ENCODE results near the gene KIAA1586. TPM values are rescaled to one million over a fixed set of nuclear protein-coding genes. Genes with fewer than 3 reads are reported as not detected.
"Not testable (repeated sequence)": the region's sequence is repeated elsewhere in the genome, so short reads cannot be mapped to it uniquely, and the experiment has no call there.

The KIAA1586 gene
- total and polyA plus RNA-seq, 7 experiments from 2014 or later = 7.9 to 21.5 (median 14.6) TPM

- DNase-seq (no peak), ATAC-seq (peak; percentile 41)
- Mint-ChIP-seq H3K4me1 (peaks cover 0 to 1% (median 0%) of the 10 kb centered on the region in 7 donors), H3K27ac (no peak overlapping the region), H3K27me3 (peaks cover 22 to 67% (median 38%) of the 10 kb centered on the region in 5 donors), H3K4me3 (no peak overlapping the region), H3K36me3 (peaks cover 0 to 3% (median 0%) of the 10 kb centered on the region in 5 donors), H3K9me3 (peaks cover 0 to 1% (median 0%) of the 10 kb centered on the region in 11 donors)
- no peaks in the 10 kb centered on the region for H3K36me3 ChIP-seq (ENCODE audit: control insufficient read depth in 2 of 3, insufficient read depth in 3 of 3, low read length in 3 of 3)
- ChIA-PET POLR2A (no interaction called here), CTCF (no interaction called here)
- no peaks in the 10 kb centered on the region for H3K4me1 ChIP-seq (ENCODE audit: control insufficient read depth in 2 of 2, insufficient read depth in 2 of 2, low read length in 2 of 2)
- no peaks in the 10 kb centered on the region for H3K9me3 ChIP-seq (ENCODE audit: control insufficient read depth in 2 of 3, low read length in 3 of 3)
- intact Hi-C loops (cut with micrococcal nuclease) = no loop called here
- H3K4me3 ChIP-seq (ENCODE audit: low read length) = no peak overlapping the region
- peaks cover 0 to 2% of the 10 kb centered on the region in 2 donors for H3K27me3 ChIP-seq (ENCODE audit: control insufficient read depth in 2 of 2, insufficient read depth in 2 of 2, low read length in 2 of 2)
- no peak overlapping the region for H3K27ac ChIP-seq (ENCODE audit: low read depth, low read length)
Measured at GRCh38 chr6:57040011-57040410, 6.5 kb upstream of the KIAA1586 start.

GRCh38 chr6:57044061-57044460, 2.4 kb upstream of the KIAA1586 start:
- H3K36me3 ChIP-seq (ENCODE audit: control insufficient read depth in 2 of 3, insufficient read depth in 3 of 3, low read length in 3 of 3); H3K27me3 ChIP-seq (ENCODE audit: control insufficient read depth in 2 of 2, insufficient read depth in 2 of 2, low read length in 2 of 2); ATAC-seq; CTCF ChIA-PET; H3K9me3 Mint-ChIP-seq; H3K4me3 Mint-ChIP-seq; H3K27ac ChIP-seq (ENCODE audit: low read depth, low read length); H3K4me3 ChIP-seq (ENCODE audit: low read length); H3K27ac Mint-ChIP-seq; H3K4me1 ChIP-seq (ENCODE audit: control insufficient read depth in 2 of 2, insufficient read depth in 2 of 2, low read length in 2 of 2); DNase-seq; H3K9me3 ChIP-seq (ENCODE audit: control insufficient read depth in 2 of 3, low read length in 3 of 3): not testable (repeated sequence)
- Mint-ChIP-seq H3K36me3 (peaks cover 0 to 10% (median 0%) of the 10 kb centered on the region in 5 donors), H3K4me1 (peaks cover 12 to 25% (median 16%) of the 10 kb centered on the region in 7 donors), H3K27me3 (peaks cover 4 to 52% (median 20%) of the 10 kb centered on the region in 5 donors)
- POLR2A ChIA-PET = interaction anchor here (1.1 kb wide), 1 partner anchor 15 kb away, joined by 4 read pairs; no protein-coding TSS in a partner anchor
- intact Hi-C loops (cut with micrococcal nuclease) = loop anchor here in 1 of 2 donors (2.0 kb wide), 1 partner anchor 183 kb away; no protein-coding TSS in a partner anchor

- Histone ChIP-seq H3K4me3 (ENCODE audit: low read length) (no peak overlapping the region), H3K4me1 (ENCODE audit: control insufficient read depth in 2 of 2, insufficient read depth in 2 of 2, low read length in 2 of 2) (peaks cover 0 to 9% of the 10 kb centered on the region in 2 donors), H3K27ac (ENCODE audit: low read depth, low read length) (no peak overlapping the region), H3K9me3 (ENCODE audit: control insufficient read depth in 2 of 3, low read length in 3 of 3) (no peaks in the 10 kb centered on the region), H3K36me3 (ENCODE audit: control insufficient read depth in 2 of 3, insufficient read depth in 3 of 3, low read length in 3 of 3) (no peaks in the 10 kb centered on the region), H3K27me3 (ENCODE audit: control insufficient read depth in 2 of 2, insufficient read depth in 2 of 2, low read length in 2 of 2) (no peaks in the 10 kb centered on the region)
- Mint-ChIP-seq H3K36me3 (peaks cover 0 to 15% (median 2%) of the 10 kb centered on the region in 5 donors), H3K27me3 (peaks cover 4 to 50% (median 15%) of the 10 kb centered on the region in 5 donors), H3K4me1 (peaks cover 12 to 30% (median 21%) of the 10 kb centered on the region in 7 donors), H3K4me3 (no peak overlapping the region), H3K27ac (no peak overlapping the region), H3K9me3 (peaks cover 0 to 1% (median 0%) of the 10 kb centered on the region in 11 donors)
- ChIA-PET CTCF (interaction anchor here (0.6 kb wide), 1 partner anchor 1080 kb away, joined by 4 read pairs; no protein-coding TSS in a partner anchor), POLR2A (interaction anchor here (1.1 to 1.5 kb wide), 2 partner anchors 15 to 51 kb away, joined by 3 to 4 read pairs; no protein-coding TSS in a partner anchor)
- intact Hi-C loops (cut with micrococcal nuclease) = loop anchor here in 1 of 2 donors (2.0 kb wide), 1 partner anchor 182 kb away; no protein-coding TSS in a partner anchor
- DNase-seq = no peak
- no peak for ATAC-seq
Measured at GRCh38 chr6:57044568-57044967, 1.9 kb upstream of the KIAA1586 start.

DNA sequence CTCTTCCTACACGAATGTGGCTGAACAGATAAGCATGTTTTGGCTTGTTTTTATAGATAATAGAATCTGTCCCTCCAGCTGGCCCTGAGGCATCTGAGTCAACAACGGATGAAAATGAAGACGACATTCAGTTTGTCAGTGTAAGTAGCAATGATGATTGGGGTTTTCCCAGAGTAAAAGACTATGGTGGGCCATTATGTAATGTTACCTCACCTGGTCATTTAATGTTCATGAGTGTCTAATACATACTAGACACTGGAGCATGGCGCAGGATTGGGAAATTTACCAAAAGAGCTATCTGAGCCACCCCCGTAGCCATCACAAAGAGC, 728 bp downstream of the KIAA1586 start:
- CTCF ChIA-PET; DNase-seq; H3K27ac ChIP-seq (ENCODE audit: low read depth, low read length); H3K27me3 ChIP-seq (ENCODE audit: control insufficient read depth in 2 of 2, insufficient read depth in 2 of 2, low read length in 2 of 2); H3K4me3 Mint-ChIP-seq; POLR2A ChIA-PET; H3K4me3 ChIP-seq (ENCODE audit: low read length); H3K27ac Mint-ChIP-seq; H3K9me3 Mint-ChIP-seq; H3K9me3 ChIP-seq (ENCODE audit: control insufficient read depth in 2 of 3, low read length in 3 of 3); H3K4me1 ChIP-seq (ENCODE audit: control insufficient read depth in 2 of 2, insufficient read depth in 2 of 2, low read length in 2 of 2): not testable (repeated sequence)
- H3K36me3 ChIP-seq (ENCODE audit: control insufficient read depth in 2 of 3, insufficient read depth in 3 of 3, low read length in 3 of 3) = peaks cover 0 to 13% (median 3%) of the 10 kb centered on the region in 3 experiments
- intact Hi-C loops (cut with micrococcal nuclease) = loop anchor here in 1 of 2 donors (2.0 kb wide), 2 partner anchors 176 to 270 kb away; partner anchors contain the start of genes PRIM2 and RAB23
- ATAC-seq = peak; percentile 43
- Mint-ChIP-seq H3K36me3 (peaks cover 0 to 22% (median 4%) of the 10 kb centered on the region in 5 donors), H3K27me3 (peaks cover 0 to 35% (median 1%) of the 10 kb centered on the region in 5 donors), H3K4me1 (peaks cover 21 to 41% (median 32%) of the 10 kb centered on the region in 7 donors)

- Mint-ChIP-seq H3K4me1 (peaks cover 21 to 41% (median 32%) of the 10 kb centered on the region in 7 donors), H3K36me3 (peaks cover 0 to 22% (median 6%) of the 10 kb centered on the region in 5 donors), H3K27me3 (peaks cover 0 to 30% (median 0%) of the 10 kb centered on the region in 5 donors), H3K27ac (peak overlapping the region; percentile 44 to 86 (median 68)), H3K4me3 (peak overlapping the region; percentile 46 to 84 (median 70))
- H3K4me1 ChIP-seq (ENCODE audit: control insufficient read depth in 2 of 2, insufficient read depth in 2 of 2, low read length in 2 of 2); DNase-seq; H3K4me3 ChIP-seq (ENCODE audit: low read length); H3K9me3 Mint-ChIP-seq; CTCF ChIA-PET; H3K27me3 ChIP-seq (ENCODE audit: control insufficient read depth in 2 of 2, insufficient read depth in 2 of 2, low read length in 2 of 2); ATAC-seq; H3K27ac ChIP-seq (ENCODE audit: low read depth, low read length); POLR2A ChIA-PET; H3K9me3 ChIP-seq (ENCODE audit: control insufficient read depth in 2 of 3, low read length in 3 of 3): not testable (repeated sequence)
- peaks cover 0 to 17% (median 6%) of the 10 kb centered on the region in 3 experiments for H3K36me3 ChIP-seq (ENCODE audit: control insufficient read depth in 2 of 3, insufficient read depth in 3 of 3, low read length in 3 of 3)
- intact Hi-C loops (cut with micrococcal nuclease) = loop anchor here (2.0 kb wide), 3 partner anchors 19 to 269 kb away; partner anchors contain the start of genes PRIM2 (in 2 of the 2) and RAB23 (in 1 of the 2)
Measured at GRCh38 chr6:57047859-57048258, 1.4 kb downstream of the KIAA1586 start.

DNA sequence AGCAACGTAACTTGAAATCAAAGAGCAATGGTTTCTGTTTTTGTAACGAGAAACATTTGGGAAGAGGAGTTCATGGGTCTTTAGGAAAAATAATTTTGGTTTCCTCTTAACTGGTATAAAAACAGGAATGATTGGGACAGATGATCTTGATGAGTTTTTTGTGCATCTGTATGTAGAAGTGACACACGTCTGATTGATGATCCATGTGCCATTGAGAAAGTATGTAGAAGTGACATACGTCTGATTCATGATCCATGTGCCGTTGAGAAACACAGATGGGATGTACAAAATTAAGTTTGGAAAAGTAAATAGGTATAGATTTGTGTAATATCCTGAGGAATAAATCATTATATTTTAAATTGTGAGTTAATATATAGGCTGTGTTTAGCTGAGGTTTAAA, 2.1 kb downstream of the KIAA1586 start:
- H3K27me3 Mint-ChIP-seq = peaks cover 0 to 24% (median 0%) of the 10 kb centered on the region in 5 donors
- Histone ChIP-seq H3K27me3 (ENCODE audit: control insufficient read depth in 2 of 2, insufficient read depth in 2 of 2, low read length in 2 of 2) (no peaks in the 10 kb centered on the region), H3K4me1 (ENCODE audit: control insufficient read depth in 2 of 2, insufficient read depth in 2 of 2, low read length in 2 of 2) (peaks cover 0 to 9% of the 10 kb centered on the region in 2 donors), H3K36me3 (ENCODE audit: control insufficient read depth in 2 of 3, insufficient read depth in 3 of 3, low read length in 3 of 3) (peaks cover 0 to 23% (median 8%) of the 10 kb centered on the region in 3 experiments), H3K27ac (ENCODE audit: low read depth, low read length) (no peak overlapping the region), H3K9me3 (ENCODE audit: control insufficient read depth in 2 of 3, low read length in 3 of 3) (no peaks in the 10 kb centered on the region), H3K4me3 (ENCODE audit: low read length) (no peak overlapping the region)
- no peak for DNase-seq
- peaks cover 0 to 27% (median 13%) of the 10 kb centered on the region in 5 donors for H3K36me3 Mint-ChIP-seq
- no peak for ATAC-seq
- H3K27ac Mint-ChIP-seq = peak overlapping the region in 6 of 9 donors; percentile 14 to 75 (median 58)
- intact Hi-C loops (cut with micrococcal nuclease) = loop anchor here in 1 of 2 donors (2.0 kb wide), 2 partner anchors 18 to 268 kb away; partner anchors contain the start of gene PRIM2
- H3K9me3 Mint-ChIP-seq = no peaks in the 10 kb centered on the region
- H3K4me3 Mint-ChIP-seq = peak overlapping the region; percentile 46 to 84 (median 68)
- POLR2A ChIA-PET = no interaction called here
- CTCF ChIA-PET = no interaction called here
- H3K4me1 Mint-ChIP-seq = peaks cover 21 to 41% (median 32%) of the 10 kb centered on the region in 7 donors

Measured in naive thymus-derived CD4-positive, alpha-beta T cell (primary cell).